Neural progenitor cell (in vitro differentiated cells): ENCODE results near the gene C1GALT1. TPM values are rescaled to one million over a fixed set of nuclear protein-coding genes. Genes with fewer than 3 reads are reported as not detected.

Source experiments
- DNase-seq: peaks from one replicate; pipeline ENCODE4 v3.0.0-alpha.2; 2016; ENCODE audit warnings: low spot score
- H2AFZ ChIP-seq: fragments of 200-600 bp; sonication (generic); replicated peaks from 2 replicates; pipeline ENCODE4 v1.6.1; 2016; ENCODE audit warnings: antibody characterized with exemption
- H3F3A ChIP-seq: fragments of 200-600 bp; sonication (generic); 2 replicates; pipeline ENCODE4 v1.6.1; 2016; ENCODE audit warnings: antibody characterized with exemption, low read depth
- H3K27ac ChIP-seq: fragments of 200-600 bp; sonication (generic); 2 replicates; pipeline ENCODE4 v1.5.1; 2016; ENCODE audit warnings: mild to moderate bottlenecking
- H3K27me3 ChIP-seq: fragments of 200-600 bp; sonication (generic); 2 replicates; pipeline ENCODE4 v1.6.1; 2016; ENCODE audit warnings: mild to moderate bottlenecking, moderate library complexity
- H3K36me3 ChIP-seq: fragments of 200-600 bp; sonication (generic); 2 replicates; pipeline ENCODE4 v1.5.1; 2016
- H3K4me1 ChIP-seq: fragments of 200-600 bp; sonication (generic); 2 replicates; pipeline ENCODE4 v1.6.1; 2016; ENCODE audit warnings: mixed run types
- H3K4me2 ChIP-seq: fragments of 200-600 bp; sonication (generic); 2 replicates; pipeline ENCODE4 v1.6.1; 2016
- H3K4me3 ChIP-seq: fragments of 200-600 bp; sonication (generic); 2 replicates; pipeline ENCODE4 v1.5.1; 2016
- H3K79me2 ChIP-seq: fragments of 200-600 bp; sonication (generic); 2 replicates; pipeline ENCODE4 v1.6.1; 2016; ENCODE audit warnings: low read depth
- H3K9ac ChIP-seq: fragments of 200-600 bp; sonication (generic); 2 replicates; pipeline ENCODE4 v1.6.1; 2016
- H3K9me3 ChIP-seq: fragments of 200-600 bp; sonication (generic); 2 replicates; pipeline ENCODE4 v1.5.1; 2016; ENCODE audit warnings: low read depth
- H4K20me1 ChIP-seq: fragments of 200-600 bp; sonication (generic); 2 replicates; pipeline ENCODE4 v1.6.1; 2016; ENCODE audit warnings: low read depth
- H3K27ac Mint-ChIP-seq: 3 replicates; pipeline ENCODE4 v1.8.0; 2021; ENCODE audit warnings: mixed read lengths
- H3K27me3 Mint-ChIP-seq: 2 replicates; pipeline ENCODE4 v1.8.0; 2022; ENCODE audit warnings: low read depth, mild to moderate bottlenecking, inconsistent platforms, moderate library complexity, mixed read lengths; ENCODE audit not compliant: insufficient read depth
- H3K36me3 Mint-ChIP-seq: 3 replicates; pipeline ENCODE4 v1.8.0; 2021; ENCODE audit warnings: mixed read lengths
- H3K4me1 Mint-ChIP-seq: 3 replicates; pipeline ENCODE4 v1.8.0; 2021; ENCODE audit warnings: mixed read lengths
- H3K4me3 Mint-ChIP-seq: 3 replicates; pipeline ENCODE4 v1.8.0; 2021; ENCODE audit warnings: mild to moderate bottlenecking, moderate library complexity, mixed read lengths
- H3K9me3 Mint-ChIP-seq: 3 replicates; pipeline ENCODE4 v1.8.0; 2020; ENCODE audit warnings: mixed read lengths
- EZH2 ChIP-seq: fragments of 200-600 bp; sonication (generic); IDR thresholded peaks from 2 replicates; pipeline ENCODE4 v1.6.1; 2017; ENCODE audit warnings: antibody characterized with exemption, mild to moderate bottlenecking, moderate library complexity
- EZH2phosphoT487 ChIP-seq: fragments of 200-600 bp; sonication (generic); IDR thresholded peaks from 2 replicates; pipeline ENCODE4 v1.6.1; 2017; ENCODE audit warnings: antibody characterized with exemption
- total RNA-seq: library from RNA; depleted of rRNA; stranded (reverse); fragments of >200 nt; gene quantifications from 2 replicates; pipeline ENCODE4 v1.2.3, GENCODE V29; 2015; ENCODE audit warnings: low replicate concordance
- TF ChIP-seq, protein P1 (sequence below): fragments of 200-600 bp; sonication (generic); IDR thresholded peaks from 2 replicates; pipeline ENCODE4 v1.5.1; 2017; ENCODE audit warnings: antibody characterized with exemption, mild to moderate bottlenecking

Gene C1GALT1
- total RNA-seq, 1 donor from 2014 or later: 59.2 TPM

DNA sequence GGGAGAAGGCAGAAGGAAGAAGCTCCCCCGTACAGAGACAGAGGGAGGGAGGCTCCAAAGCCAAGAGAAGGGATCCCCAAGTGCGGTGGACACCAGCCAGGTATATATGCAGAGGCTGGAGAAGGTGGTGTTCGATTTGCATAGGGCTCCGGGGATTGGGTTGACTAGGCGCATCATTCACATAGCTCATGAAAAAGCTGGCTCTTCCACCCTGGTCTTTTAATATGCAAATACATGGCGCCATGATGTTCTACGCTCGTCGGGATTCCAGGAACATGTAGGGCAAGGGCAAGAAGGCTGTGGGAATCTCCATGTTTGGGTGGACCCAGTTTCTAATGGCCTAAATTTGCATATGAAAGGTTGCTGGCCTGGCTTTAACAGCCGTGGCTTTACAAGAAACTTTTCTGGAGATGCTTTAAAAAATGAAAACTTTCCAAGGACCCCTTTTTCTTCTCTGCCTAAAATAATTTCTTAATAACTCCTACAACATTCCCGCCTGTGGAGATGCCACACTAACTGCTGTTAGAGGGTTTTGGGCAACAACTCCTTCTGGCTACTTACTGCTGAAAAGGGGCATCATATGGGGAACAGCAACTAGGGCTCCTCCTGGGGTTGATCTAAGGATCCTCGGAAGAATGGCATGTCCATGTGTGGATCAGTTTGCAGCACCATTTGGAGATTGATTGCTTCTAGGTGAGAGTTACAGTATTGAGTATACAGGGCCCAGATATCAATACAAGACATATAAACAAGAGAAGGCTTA, 28.3 kb downstream of the C1GALT1 start:
- no peak overlapping the region for H3K27ac ChIP-seq
- TF ChIP-seq EZH2phosphoT487 (no peak), EZH2 (no peak)
- TF ChIP-seq, protein P1, sequence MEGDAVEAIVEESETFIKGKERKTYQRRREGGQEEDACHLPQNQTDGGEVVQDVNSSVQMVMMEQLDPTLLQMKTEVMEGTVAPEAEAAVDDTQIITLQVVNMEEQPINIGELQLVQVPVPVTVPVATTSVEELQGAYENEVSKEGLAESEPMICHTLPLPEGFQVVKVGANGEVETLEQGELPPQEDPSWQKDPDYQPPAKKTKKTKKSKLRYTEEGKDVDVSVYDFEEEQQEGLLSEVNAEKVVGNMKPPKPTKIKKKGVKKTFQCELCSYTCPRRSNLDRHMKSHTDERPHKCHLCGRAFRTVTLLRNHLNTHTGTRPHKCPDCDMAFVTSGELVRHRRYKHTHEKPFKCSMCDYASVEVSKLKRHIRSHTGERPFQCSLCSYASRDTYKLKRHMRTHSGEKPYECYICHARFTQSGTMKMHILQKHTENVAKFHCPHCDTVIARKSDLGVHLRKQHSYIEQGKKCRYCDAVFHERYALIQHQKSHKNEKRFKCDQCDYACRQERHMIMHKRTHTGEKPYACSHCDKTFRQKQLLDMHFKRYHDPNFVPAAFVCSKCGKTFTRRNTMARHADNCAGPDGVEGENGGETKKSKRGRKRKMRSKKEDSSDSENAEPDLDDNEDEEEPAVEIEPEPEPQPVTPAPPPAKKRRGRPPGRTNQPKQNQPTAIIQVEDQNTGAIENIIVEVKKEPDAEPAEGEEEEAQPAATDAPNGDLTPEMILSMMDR: no peak
- no peak overlapping the region for H3K4me3 ChIP-seq
- H3K27me3 Mint-ChIP-seq: no peaks in the 10 kb centered on the region
- H2AFZ ChIP-seq: no peak overlapping the region
- peaks cover 88% of the 10 kb centered on the region for H3K79me2 ChIP-seq
- peak overlapping the region; percentile 38 for H3K4me2 ChIP-seq
- peaks cover 3% of the 10 kb centered on the region for H3K36me3 ChIP-seq
- H3K9ac ChIP-seq: no peak overlapping the region
- H3K4me3 Mint-ChIP-seq: no peak overlapping the region
- H4K20me1 ChIP-seq: no peaks in the 10 kb centered on the region
- no peaks in the 10 kb centered on the region for H3K4me1 Mint-ChIP-seq
- no peaks in the 10 kb centered on the region for H3K27me3 ChIP-seq
- DNase-seq: no peak
- peaks cover 35% of the 10 kb centered on the region for H3K36me3 Mint-ChIP-seq
- no peaks in the 10 kb centered on the region for H3K9me3 ChIP-seq
- H3K4me1 ChIP-seq: peaks cover 31% of the 10 kb centered on the region
- peaks cover 7% of the 10 kb centered on the region for H3F3A ChIP-seq
- peaks cover 31% of the 10 kb centered on the region for H3K9me3 Mint-ChIP-seq
- no peak overlapping the region for H3K27ac Mint-ChIP-seq

DNA sequence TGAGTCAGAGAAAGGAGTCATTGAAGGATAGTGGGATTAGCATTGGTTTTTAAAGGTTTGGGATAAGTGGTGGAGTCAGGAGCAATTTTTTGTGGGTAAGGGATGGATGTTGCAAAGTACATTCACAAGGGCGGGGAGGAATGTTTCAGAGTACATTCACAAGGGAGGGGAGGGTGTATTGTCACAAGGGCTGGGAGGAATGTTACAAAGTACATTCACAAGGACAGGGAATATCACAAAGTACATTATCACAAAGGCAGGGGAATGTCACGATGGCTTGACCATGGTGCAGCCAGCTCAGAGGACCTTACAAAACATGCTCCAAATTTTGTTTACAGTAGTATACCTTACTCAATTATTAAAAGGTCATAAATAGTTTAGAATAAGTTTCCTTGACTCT, 30.3 kb downstream of the C1GALT1 start:
- Histone ChIP-seq H3K27me3 (no peaks in the 10 kb centered on the region), H3K36me3 (peaks cover 3% of the 10 kb centered on the region), H2AFZ (no peak overlapping the region), H3K27ac (no peak overlapping the region), H3K79me2 (peaks cover 69% of the 10 kb centered on the region), H3K4me1 (peaks cover 31% of the 10 kb centered on the region), H3K4me2 (no peak overlapping the region), H3K4me3 (no peak overlapping the region), H3F3A (peaks cover 7% of the 10 kb centered on the region), H4K20me1 (no peaks in the 10 kb centered on the region), H3K9ac (no peak overlapping the region), H3K9me3 (no peaks in the 10 kb centered on the region)
- Mint-ChIP-seq H3K9me3 (peaks cover 22% of the 10 kb centered on the region), H3K4me1 (no peaks in the 10 kb centered on the region), H3K27me3 (no peaks in the 10 kb centered on the region), H3K36me3 (peaks cover 36% of the 10 kb centered on the region), H3K27ac (no peak overlapping the region), H3K4me3 (no peak overlapping the region)
- TF ChIP-seq, protein P1: no peak
- TF ChIP-seq EZH2: no peak
- DNase-seq: peak; percentile 32

DNA sequence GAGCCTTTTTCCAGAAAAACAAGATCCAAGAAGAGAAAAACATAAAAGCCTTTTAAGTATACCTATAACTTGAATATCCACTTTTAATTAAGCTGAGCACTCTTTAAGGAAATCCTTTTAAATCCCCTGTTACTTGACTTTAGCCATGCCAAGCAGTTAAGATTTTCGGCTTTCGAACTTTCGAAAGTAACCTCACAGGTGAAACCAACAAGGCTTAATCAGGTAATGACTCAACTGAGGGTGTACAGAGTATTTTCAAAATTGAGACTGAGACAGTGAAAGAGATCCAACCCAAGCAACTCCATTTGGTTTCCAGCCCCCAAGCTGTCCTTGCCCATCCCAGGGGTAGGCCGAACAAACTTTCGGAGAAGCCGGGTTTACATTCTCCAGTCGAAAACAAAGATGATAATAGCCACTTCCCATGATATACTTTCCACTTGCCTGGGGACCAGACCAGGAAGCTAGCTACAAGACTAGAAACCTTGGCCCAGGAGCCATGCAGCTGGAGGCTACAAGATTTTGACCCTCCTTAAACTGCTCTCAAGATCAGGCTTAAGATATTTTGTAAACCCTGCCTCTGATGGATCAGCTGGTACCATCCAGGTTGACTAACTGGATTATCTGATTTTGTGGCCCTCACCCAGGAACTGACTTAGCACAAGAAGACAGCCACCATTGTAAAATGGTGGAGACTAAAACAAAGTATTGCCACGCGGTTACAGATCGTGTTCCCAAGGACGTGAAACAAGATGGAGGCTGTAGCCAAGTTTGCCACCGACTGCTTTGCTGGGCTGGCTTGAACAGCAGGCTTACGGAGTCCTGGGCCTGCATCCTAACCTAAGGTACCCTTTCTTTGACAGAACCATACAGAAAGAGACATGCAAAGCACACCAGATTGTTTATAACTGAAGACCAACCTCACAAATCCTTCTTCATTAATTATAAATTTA, 32.3 kb downstream of the C1GALT1 start:
- H3K4me2 ChIP-seq: no peak overlapping the region
- no peak for DNase-seq
- no peaks in the 10 kb centered on the region for H3K9me3 ChIP-seq
- no peak overlapping the region for H2AFZ ChIP-seq
- H3K9ac ChIP-seq: no peak overlapping the region
- H3K4me1 ChIP-seq: peaks cover 16% of the 10 kb centered on the region
- no peak overlapping the region for H3K4me3 ChIP-seq
- H3K36me3 ChIP-seq: peaks cover 3% of the 10 kb centered on the region
- no peaks in the 10 kb centered on the region for H3K4me1 Mint-ChIP-seq
- peaks cover 38% of the 10 kb centered on the region for H3K36me3 Mint-ChIP-seq
- peaks cover 58% of the 10 kb centered on the region for H3K79me2 ChIP-seq
- H3K27ac Mint-ChIP-seq: no peak overlapping the region
- TF ChIP-seq EZH2: no peak
- H3F3A ChIP-seq: peaks cover under 1% of the 10 kb centered on the region
- H3K27ac ChIP-seq: no peak overlapping the region
- no peak overlapping the region for H3K4me3 Mint-ChIP-seq
- H3K9me3 Mint-ChIP-seq: peaks cover 17% of the 10 kb centered on the region
- no peaks in the 10 kb centered on the region for H3K27me3 ChIP-seq
- no peaks in the 10 kb centered on the region for H4K20me1 ChIP-seq
- H3K27me3 Mint-ChIP-seq: no peaks in the 10 kb centered on the region
